GM12891 (cell line): Measurements from ENCODE around the gene ANKUB1.
"Not testable (repeated sequence)": the region's sequence is repeated elsewhere in the genome, so short reads cannot be mapped to it uniquely, and the experiment has no call there.

Source experiments
- PAX5 ChIP-seq: IDR thresholded peaks from 2 replicates; pipeline ENCODE4 v1.6.1; 2011; ENCODE audit warnings: low read length, moderate library complexity, mild to moderate bottlenecking; ENCODE audit not compliant: insufficient read depth, severe bottlenecking
- POLR2A ChIP-seq: IDR thresholded peaks from 2 replicates; pipeline ENCODE4 v1.6.1; 2011; ENCODE audit warnings: low read depth, low read length, control low read depth
- POLR2AphosphoS5 ChIP-seq: IDR thresholded peaks from 2 replicates; pipeline ENCODE4 v1.6.1; 2011; ENCODE audit warnings: low read depth, low read length, control low read depth
- POU2F2 ChIP-seq: IDR thresholded peaks from 2 replicates; pipeline ENCODE4 v1.6.1; 2011; ENCODE audit warnings: low read depth, mild to moderate bottlenecking, control low read depth, low read length, moderate library complexity
- SPI1 ChIP-seq: IDR thresholded peaks from 2 replicates; pipeline ENCODE4 v1.6.1; 2011; ENCODE audit warnings: low read depth, low read length, control low read depth
- TAF1 ChIP-seq: IDR thresholded peaks from 2 replicates; pipeline ENCODE4 v1.6.1; 2011; ENCODE audit warnings: low read depth, low read length, control low read depth

DNA sequence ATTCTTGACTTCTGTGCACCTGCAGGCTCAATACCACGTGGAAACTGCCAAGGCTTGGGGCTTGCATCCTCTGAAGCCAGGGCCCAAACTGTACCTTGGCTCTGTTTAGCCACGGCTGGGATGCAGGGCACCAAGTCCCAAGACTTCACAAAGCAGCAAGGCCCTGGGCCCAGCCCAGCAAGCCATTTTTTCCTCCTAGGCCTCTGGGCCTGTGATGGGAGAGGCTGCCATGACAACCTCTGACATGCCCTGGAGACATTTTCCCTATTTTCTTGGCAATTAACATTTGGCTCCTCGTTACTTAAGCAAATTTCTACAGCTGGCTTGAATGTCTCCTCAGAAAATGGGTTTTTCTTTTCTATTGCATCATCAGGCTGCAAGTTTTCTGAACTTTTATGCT is 46.1 kb upstream of the ANKUB1 start:
- not testable (repeated sequence) for TF ChIP-seq POLR2A, TAF1, POLR2AphosphoS5, POU2F2, PAX5, SPI1
